PC-3 (cell line): ENCODE measurements around the gene DCANP1.

Source experiments
- CTCF ChIP-seq: fragments of 300-600 bp; sonication (generic); conservative IDR thresholded peaks from 2 replicates; pipeline ENCODE4 v1.5.1; 2017; ENCODE audit warnings: antibody characterized with exemption, low read depth, mild to moderate bottlenecking, low read length
- EZH2 ChIP-seq: fragments of 300-600 bp; sonication (generic); IDR thresholded peaks from one replicate; pipeline ENCODE4 v1.6.1; 2017; ENCODE audit warnings: antibody characterized with exemption, mild to moderate bottlenecking, low read length; ENCODE audit not compliant: unreplicated experiment

- TF ChIP-seq CTCF (no peak), EZH2 (no peak)
Observed at GRCh38 chr5:135477613-135478066, 30.5 kb upstream of the DCANP1 start.
